Sigmoid colon (tissue), 4 donors: ENCODE measurements around the gene HIPK4.

Experiments
- CTCF ChIP-seq, 4 experiments: fragments of 450-650 bp in 3 of 4; fragments of 200-600 bp in 1 of 4; IDR thresholded peaks; one replicate each; pipeline ENCODE4 v1.5.1; 2016 to 2019; ENCODE audit warnings: antibody characterized with exemption in 4 of 4, mild to moderate bottlenecking in 3 of 4, moderate library complexity in 2 of 4
- EP300 ChIP-seq, 4 donors: sonication (generic); formaldehyde crosslinking; IDR thresholded peaks; one replicate each; pipeline ENCODE4 v1.6.1; 2017; ENCODE audit warnings: antibody characterized with exemption in 4 of 4
- POLR2A ChIP-seq, 2 donors: fragments of 450-650 bp; IDR thresholded peaks; one replicate each; pipeline ENCODE4 v1.6.1; 2016; ENCODE audit warnings: antibody characterized with exemption in 2 of 2, mild to moderate bottlenecking in 2 of 2, moderate library complexity in 2 of 2

DNA sequence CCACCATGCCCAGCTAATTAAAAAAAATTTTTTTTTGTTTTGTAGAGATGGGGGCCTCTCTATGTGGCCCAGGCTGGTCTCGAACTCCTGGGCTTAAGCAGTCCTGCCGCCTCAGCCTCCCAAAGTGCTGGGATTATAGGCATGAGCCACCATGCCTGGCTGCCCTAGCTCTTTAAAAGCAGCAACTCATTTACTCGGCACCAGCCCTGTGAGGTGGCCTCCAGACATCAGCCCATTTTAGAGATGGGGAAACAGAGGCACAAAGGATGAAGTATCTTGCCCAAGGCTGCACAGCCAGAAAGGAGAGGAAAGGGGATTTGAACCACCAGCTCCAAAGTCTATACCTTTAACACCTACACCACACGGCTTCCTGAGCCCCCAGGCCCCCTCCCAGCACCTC, 22.9 kb upstream of the HIPK4 start:
- TF ChIP-seq POLR2A (IDR thresholded peaks at IDR 0.05) (no peak), CTCF (IDR thresholded peaks at IDR 0.05) (no peak), EP300 (IDR thresholded peaks at IDR 0.05) (no peak)
